ENCODE results near the gene TMEM80.
"Not testable (repeated sequence)": the region's sequence is repeated elsewhere in the genome, so short reads cannot be mapped to it uniquely, and the experiment has no call there.

Gene TMEM80

GRCh38 chr11:662689-663274 lies 32.8 kb upstream of the TMEM80 start:
- H3K36me3 Mint-ChIP-seq (ENCODE audit: low read depth) = peaks cover 11% of the 10 kb centered on the region
- H3K27me3 Mint-ChIP-seq = no peaks in the 10 kb centered on the region
- ATAC-seq (peak; percentile 57), DNase-seq (peak; percentile 51)
- H3K4me1 Mint-ChIP-seq = no peaks in the 10 kb centered on the region
- H3K9me3 Mint-ChIP-seq = no peaks in the 10 kb centered on the region
- no peak overlapping the region for H3K4me3 Mint-ChIP-seq
- no peak overlapping the region for H3K27ac Mint-ChIP-seq

GRCh38 chr11:665062-665703 lies 30.4 kb upstream of the TMEM80 start:
- Mint-ChIP-seq H3K27me3 (no peaks in the 10 kb centered on the region), H3K4me3 (no peak overlapping the region), H3K9me3 (no peaks in the 10 kb centered on the region), H3K4me1 (no peaks in the 10 kb centered on the region), H3K36me3 (ENCODE audit: low read depth) (peaks cover 9% of the 10 kb centered on the region), H3K27ac (no peak overlapping the region)
- DNase-seq = no peak
- ATAC-seq = no peak

- H3K4me3 Mint-ChIP-seq = no peak overlapping the region
- no peak for DNase-seq
- peaks cover 9% of the 10 kb centered on the region for H3K36me3 Mint-ChIP-seq (ENCODE audit: low read depth)
- no peaks in the 10 kb centered on the region for H3K27me3 Mint-ChIP-seq
- H3K9me3 Mint-ChIP-seq = no peaks in the 10 kb centered on the region
- ATAC-seq = no peak
- peak overlapping the region; percentile 25 for H3K27ac Mint-ChIP-seq
- H3K4me1 Mint-ChIP-seq = no peaks in the 10 kb centered on the region
These were observed 29.8 kb upstream of the TMEM80 start for GRCh38 chr11:665704-666281.

GRCh38 chr11:673866-674265 lies 21.8 kb upstream of the TMEM80 start:
- Mint-ChIP-seq H3K4me1 (no peaks in the 10 kb centered on the region), H3K27me3 (no peaks in the 10 kb centered on the region), H3K27ac (no peak overlapping the region), H3K36me3 (ENCODE audit: low read depth) (peaks cover 30% of the 10 kb centered on the region), H3K9me3 (no peaks in the 10 kb centered on the region), H3K4me3 (no peak overlapping the region)
- DNase-seq = no peak
- no peak for ATAC-seq

- H3K27me3 Mint-ChIP-seq = no peaks in the 10 kb centered on the region
- DNase-seq (no peak), ATAC-seq (no peak)
- H3K4me3 Mint-ChIP-seq = no peak overlapping the region
- H3K36me3 Mint-ChIP-seq (ENCODE audit: low read depth) = peaks cover 30% of the 10 kb centered on the region
- H3K9me3 Mint-ChIP-seq = no peaks in the 10 kb centered on the region
- H3K27ac Mint-ChIP-seq = no peak overlapping the region
- no peaks in the 10 kb centered on the region for H3K4me1 Mint-ChIP-seq
These were observed 21.2 kb upstream of the TMEM80 start for GRCh38 chr11:674406-674805.

- H3K36me3 Mint-ChIP-seq (ENCODE audit: low read depth) = peaks cover 47% of the 10 kb centered on the region
- ATAC-seq = no peak
- no peak overlapping the region for H3K27ac Mint-ChIP-seq
- no peaks in the 10 kb centered on the region for H3K27me3 Mint-ChIP-seq
- H3K9me3 Mint-ChIP-seq = no peaks in the 10 kb centered on the region
- no peak for DNase-seq
- H3K4me3 Mint-ChIP-seq = no peak overlapping the region
- peaks cover 14% of the 10 kb centered on the region for H3K4me1 Mint-ChIP-seq
These were observed 17.3 kb upstream of the TMEM80 start for GRCh38 chr11:678297-678696.

- ATAC-seq = no peak
- no peak overlapping the region for H3K4me3 Mint-ChIP-seq
- H3K27ac Mint-ChIP-seq = no peak overlapping the region
- peaks cover 50% of the 10 kb centered on the region for H3K36me3 Mint-ChIP-seq (ENCODE audit: low read depth)
- peaks cover 14% of the 10 kb centered on the region for H3K4me1 Mint-ChIP-seq
- no peaks in the 10 kb centered on the region for H3K27me3 Mint-ChIP-seq
- no peaks in the 10 kb centered on the region for H3K9me3 Mint-ChIP-seq
- no peak for DNase-seq
These were observed 16.1 kb upstream of the TMEM80 start for GRCh38 chr11:679271-680207.

- Mint-ChIP-seq H3K27me3 (no peaks in the 10 kb centered on the region), H3K27ac (no peak overlapping the region), H3K4me3 (no peak overlapping the region), H3K4me1 (peaks cover 14% of the 10 kb centered on the region), H3K9me3 (no peaks in the 10 kb centered on the region), H3K36me3 (ENCODE audit: low read depth) (peaks cover 51% of the 10 kb centered on the region)
- ATAC-seq (no peak), DNase-seq (no peak)
These were observed 15.1 kb upstream of the TMEM80 start for GRCh38 chr11:680476-680875.

- H3K27me3 Mint-ChIP-seq = no peaks in the 10 kb centered on the region
- H3K4me3 Mint-ChIP-seq = no peak overlapping the region
- H3K4me1 Mint-ChIP-seq = peaks cover 14% of the 10 kb centered on the region
- no peak overlapping the region for H3K27ac Mint-ChIP-seq
- DNase-seq = no peak
- H3K36me3 Mint-ChIP-seq (ENCODE audit: low read depth) = peaks cover 51% of the 10 kb centered on the region
- peak; percentile 86 for ATAC-seq
- H3K9me3 Mint-ChIP-seq = no peaks in the 10 kb centered on the region
These were observed 14.6 kb upstream of the TMEM80 start for GRCh38 chr11:680970-681369.

GRCh38 chr11:686451-687243 lies 9.0 kb upstream of the TMEM80 start:
- DNase-seq (no peak), ATAC-seq (no peak)
- Mint-ChIP-seq H3K9me3 (no peaks in the 10 kb centered on the region), H3K27ac (no peak overlapping the region), H3K36me3 (ENCODE audit: low read depth) (peaks cover 53% of the 10 kb centered on the region), H3K4me1 (peaks cover 17% of the 10 kb centered on the region), H3K27me3 (no peaks in the 10 kb centered on the region), H3K4me3 (no peak overlapping the region)

- ATAC-seq = no peak
- H3K27me3 Mint-ChIP-seq = no peaks in the 10 kb centered on the region
- H3K9me3 Mint-ChIP-seq = no peaks in the 10 kb centered on the region
- no peak overlapping the region for H3K27ac Mint-ChIP-seq
- no peak overlapping the region for H3K4me3 Mint-ChIP-seq
- DNase-seq = no peak
- H3K4me1 Mint-ChIP-seq = peaks cover 19% of the 10 kb centered on the region
- H3K36me3 Mint-ChIP-seq (ENCODE audit: low read depth) = peaks cover 44% of the 10 kb centered on the region
These were observed 7.9 kb upstream of the TMEM80 start for GRCh38 chr11:687751-688150.

- DNase-seq = no peak
- Mint-ChIP-seq H3K27me3 (no peaks in the 10 kb centered on the region), H3K36me3 (ENCODE audit: low read depth) (peaks cover 36% of the 10 kb centered on the region), H3K9me3 (no peaks in the 10 kb centered on the region), H3K27ac (no peak overlapping the region), H3K4me1 (peaks cover 29% of the 10 kb centered on the region), H3K4me3 (no peak overlapping the region)
- no peak for ATAC-seq
These were observed 6.9 kb upstream of the TMEM80 start for GRCh38 chr11:688681-689080.

GRCh38 chr11:689625-690024 lies 6.0 kb upstream of the TMEM80 start:
- peaks cover 27% of the 10 kb centered on the region for H3K36me3 Mint-ChIP-seq (ENCODE audit: low read depth)
- peaks cover 29% of the 10 kb centered on the region for H3K4me1 Mint-ChIP-seq
- H3K27ac Mint-ChIP-seq = no peak overlapping the region
- no peak for ATAC-seq
- H3K27me3 Mint-ChIP-seq = no peaks in the 10 kb centered on the region
- H3K9me3 Mint-ChIP-seq = no peaks in the 10 kb centered on the region
- H3K4me3 Mint-ChIP-seq = no peak overlapping the region
- DNase-seq = no peak

- H3K36me3 Mint-ChIP-seq (ENCODE audit: low read depth) = peaks cover 25% of the 10 kb centered on the region
- not testable (repeated sequence) for H3K27me3 Mint-ChIP-seq, H3K27ac Mint-ChIP-seq, DNase-seq, ATAC-seq, H3K4me3 Mint-ChIP-seq, H3K9me3 Mint-ChIP-seq
- peaks cover 29% of the 10 kb centered on the region for H3K4me1 Mint-ChIP-seq
These were observed 5.4 kb upstream of the TMEM80 start for GRCh38 chr11:690244-690643.
